ENCODE measurements around the gene TEDC2. TPM values are rescaled to one million over a fixed set of nuclear protein-coding genes. Genes with fewer than 3 reads are reported as not detected.
A peak's percentile ranks its signal among the peaks of the same experiment; 100 is the strongest.

TEDC2 gene
- polyA plus RNA-seq, 1 of the 3 experiments (the other 2 are of a cell fraction): 15.6 TPM

GRCh38 chr16:2460391-2460713 is 443 bp downstream of the TEDC2 start (continued):
- TF ChIP-seq ZBTB33 (IDR thresholded peaks at IDR 0.05; ENCODE audit: borderline replicate concordance, low read depth): no peak

GRCh38 chr16:2460916-2461315 is 1.0 kb downstream of the TEDC2 start:
- peak overlapping the region; percentile 96 for H3K4me2 ChIP-seq
- H3K27me3 ChIP-seq (ENCODE audit: insufficient read depth): no peaks in the 10 kb centered on the region
- no peaks in the 10 kb centered on the region for H3K9me3 ChIP-seq
- TF ChIP-seq MEF2A (IDR thresholded peaks at IDR 0.05; ENCODE audit: borderline replicate concordance, low read depth) (no peak), NFIC (IDR thresholded peaks at IDR 0.05; ENCODE audit: borderline replicate concordance) (no peak), USF1 (IDR thresholded peaks at IDR 0.05; ENCODE audit: borderline replicate concordance, low read depth) (no peak), FOXJ3 (CRISPR knock-in tag; IDR thresholded peaks at IDR 0.05) (no peak), ZBTB33 (IDR thresholded peaks at IDR 0.05; ENCODE audit: borderline replicate concordance, low read depth) (no peak), MXI1 (IDR thresholded peaks at IDR 0.05; ENCODE audit: low read depth, low read length) (no peak), CHD2 (IDR thresholded peaks at IDR 0.05; ENCODE audit: low read length, partially characterized antibody) (no peak), TCF12 (IDR thresholded peaks at IDR 0.05) (no peak), USF2 (IDR thresholded peaks at IDR 0.05; ENCODE audit: borderline replicate concordance, low read depth, low read length) (no peak), GATA2 (CRISPR knock-in tag; IDR thresholded peaks at IDR 0.05) (no peak), FOXM1 (IDR thresholded peaks at IDR 0.05; ENCODE audit: low read depth) (no peak)
- TF ChIP-seq, protein P1, sequence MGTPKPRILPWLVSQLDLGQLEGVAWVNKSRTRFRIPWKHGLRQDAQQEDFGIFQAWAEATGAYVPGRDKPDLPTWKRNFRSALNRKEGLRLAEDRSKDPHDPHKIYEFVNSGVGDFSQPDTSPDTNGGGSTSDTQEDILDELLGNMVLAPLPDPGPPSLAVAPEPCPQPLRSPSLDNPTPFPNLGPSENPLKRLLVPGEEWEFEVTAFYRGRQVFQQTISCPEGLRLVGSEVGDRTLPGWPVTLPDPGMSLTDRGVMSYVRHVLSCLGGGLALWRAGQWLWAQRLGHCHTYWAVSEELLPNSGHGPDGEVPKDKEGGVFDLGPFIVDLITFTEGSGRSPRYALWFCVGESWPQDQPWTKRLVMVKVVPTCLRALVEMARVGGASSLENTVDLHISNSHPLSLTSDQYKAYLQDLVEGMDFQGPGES (IDR thresholded peaks at IDR 0.05; ENCODE audit: low read depth, low read length): no peak
- H3K4me3 ChIP-seq (ENCODE audit: low read depth in 2 of 2, low read length in 1 of 2): peak overlapping the region; percentile 66 to 71
- peaks cover 22% of the 10 kb centered on the region for H3F3A ChIP-seq (replicated peaks; ENCODE audit: insufficient read depth)
- peak overlapping the region; percentile 60; the same call in 1 of the 2 replicates for H3K9ac ChIP-seq
- H3K9me2 ChIP-seq: no peaks in the 10 kb centered on the region
- no peak for DNase-seq
- H3K36me3 ChIP-seq (replicated peaks in 1 of 2; ENCODE audit: control insufficient read depth in 1 of 2, insufficient read depth in 2 of 2, low read length in 1 of 2): peaks cover 0 to 11% of the 10 kb centered on the region in 2 experiments
- peaks cover 9 to 24% of the 10 kb centered on the region in 2 experiments; a peak in 2 of 4 replicates for H3K4me1 ChIP-seq (ENCODE audit: control insufficient read depth in 1 of 2, insufficient read depth in 2 of 2, low read depth in 1 of 2, low read length in 1 of 2)
- no peak overlapping the region for H2AFZ ChIP-seq (ENCODE audit: low read depth)
- POLR2A ChIA-PET: interaction anchor here (1.8 to 2.0 kb wide), 2 partner anchors 8 to 22 kb away, joined by 5 to 19 read pairs; no protein-coding TSS in a partner anchor
- no peak overlapping the region for H3K27ac ChIP-seq (ENCODE audit: low read depth in 2 of 2, low read length in 1 of 2)
- CTCF ChIA-PET: interaction anchor here (0.6 to 4.8 kb wide), 7 partner anchors 8 to 121 kb away, joined by 3 to 27 read pairs (median 4); partner anchors contain the start of gene ABCA3
- WGBS (ENCODE audit: low lambda C conversion rate): 61% methylated on average over 3 of the region's 13 CpGs
- no peaks in the 10 kb centered on the region for H4K20me1 ChIP-seq (ENCODE audit: insufficient read depth)
- peaks cover 14% of the 10 kb centered on the region; the same call in 1 of the 2 replicates for H3K79me2 ChIP-seq (ENCODE audit: insufficient read depth)
